Upper lobe of right lung (tissue), 1 donor: Measurements from ENCODE around the gene MYRF. TPM values are rescaled to one million over a fixed set of nuclear protein-coding genes. Genes with fewer than 3 reads are reported as not detected.

Experiments used
- ATAC-seq: fragments of 200-7000 bp; cut with Tn5 transposase; one replicate; pipeline ENCODE4 v1.9.1; 2020; ENCODE audit warnings: mild to moderate bottlenecking, moderate library complexity
- DNase-seq: peaks from one replicate; pipeline ENCODE4 v3.0.0-alpha.2; 2020
- H3K27ac ChIP-seq: fragments of 200-600 bp; one replicate; pipeline ENCODE4 v1.8.0; 2022
- H3K27me3 ChIP-seq: fragments of 200-600 bp; one replicate; pipeline ENCODE4 v1.8.0; 2022; ENCODE audit warnings: mild to moderate bottlenecking
- H3K36me3 ChIP-seq: fragments of 200-600 bp; one replicate; pipeline ENCODE4 v1.8.0; 2022
- H3K4me1 ChIP-seq: fragments of 200-600 bp; one replicate; pipeline ENCODE4 v1.8.0; 2022
- H3K4me3 ChIP-seq: fragments of 200-600 bp; one replicate; pipeline ENCODE4 v1.8.0; 2022; ENCODE audit warnings: mild to moderate bottlenecking
- H3K9me3 ChIP-seq: fragments of 200-600 bp; one replicate; pipeline ENCODE4 v1.8.0; 2022
- CTCF ChIP-seq: fragments of 200-600 bp; IDR thresholded peaks from one replicate; pipeline ENCODE4 v1.8.0; 2022; ENCODE audit warnings: antibody characterized with exemption
- intact Hi-C: fragments of 100-400 bp; cut with DNase I; formaldehyde crosslinking; loops from one replicate; pipeline ENCODE4 v1.11.0; 2022
- total RNA-seq: library from RNA; stranded (reverse); fragmentation: NEBNext Ultra II Directional; extraction: Animal tissue kit (Norgen Biotek cat#: 25700); gene quantifications from one replicate; pipeline ENCODE4 v1.2.1, GENCODE V29; 2021
- donor health status: DM: no; HTN: yes; CAD: no; lungs with severe emphysema.

MYRF gene
- total RNA-seq, 1 donor from 2014 or later, result 62.6 TPM

GRCh38 chr11:61720597-61720996 lies 31.8 kb upstream of the MYRF start:
- Histone ChIP-seq H3K27me3 (no peaks in the 10 kb centered on the region), H3K4me1 (peaks cover 5% of the 10 kb centered on the region), H3K36me3 (no peaks in the 10 kb centered on the region), H3K27ac (no peak overlapping the region), H3K4me3 (no peak overlapping the region), H3K9me3 (no peaks in the 10 kb centered on the region)
- ATAC-seq, result no peak
- no peak for TF ChIP-seq CTCF
- DNase-seq, result no peak
- intact Hi-C loops, result no loop called here

- no peak for DNase-seq
- Histone ChIP-seq H3K4me3 (no peak overlapping the region), H3K4me1 (no peaks in the 10 kb centered on the region), H3K27ac (no peak overlapping the region), H3K9me3 (no peaks in the 10 kb centered on the region), H3K36me3 (no peaks in the 10 kb centered on the region), H3K27me3 (no peaks in the 10 kb centered on the region)
- intact Hi-C loops, result no loop called here
- ATAC-seq, result no peak
- TF ChIP-seq CTCF, result no peak
Measured at GRCh38 chr11:61724437-61724836, 28.0 kb upstream of the MYRF start.

- no peaks in the 10 kb centered on the region for H3K36me3 ChIP-seq
- ATAC-seq (no peak), DNase-seq (no peak)
- H3K4me3 ChIP-seq, result no peak overlapping the region
- intact Hi-C loops, result no loop called here
- no peak overlapping the region for H3K27ac ChIP-seq
- no peaks in the 10 kb centered on the region for H3K9me3 ChIP-seq
- TF ChIP-seq CTCF, result no peak
- H3K27me3 ChIP-seq, result no peaks in the 10 kb centered on the region
- H3K4me1 ChIP-seq, result no peaks in the 10 kb centered on the region
Measured at GRCh38 chr11:61725781-61726231, 26.6 kb upstream of the MYRF start.

GRCh38 chr11:61726775-61727174 lies 25.7 kb upstream of the MYRF start:
- Histone ChIP-seq H3K27ac (no peak overlapping the region), H3K27me3 (no peaks in the 10 kb centered on the region), H3K4me3 (no peak overlapping the region), H3K36me3 (no peaks in the 10 kb centered on the region), H3K4me1 (no peaks in the 10 kb centered on the region), H3K9me3 (no peaks in the 10 kb centered on the region)
- no peak for DNase-seq
- TF ChIP-seq CTCF, result no peak
- no peak for ATAC-seq
- intact Hi-C loops, result no loop called here

GRCh38 chr11:61727401-61727811 lies 25.0 kb upstream of the MYRF start:
- Histone ChIP-seq H3K4me1 (no peaks in the 10 kb centered on the region), H3K36me3 (no peaks in the 10 kb centered on the region), H3K27ac (peak overlapping the region; percentile 6), H3K27me3 (no peaks in the 10 kb centered on the region), H3K4me3 (no peak overlapping the region), H3K9me3 (no peaks in the 10 kb centered on the region)
- no peak for TF ChIP-seq CTCF
- intact Hi-C loops, result no loop called here
- ATAC-seq (no peak), DNase-seq (no peak)
